T-helper 2 cell (primary cell): ENCODE data around the gene CYFIP1.

ENCODE experiments used
- DNase-seq, 5 experiments: peaks; one replicate each; pipeline versions ENCODE4 v3.0.0 to v3.0.0-alpha.2; 2012 to 2022

Gene CYFIP1

GRCh38 chr15:22915866-22916515, 64.2 kb downstream of the CYFIP1 start:
- no peak for DNase-seq

- no peak for DNase-seq
These were observed 66.4 kb downstream of the CYFIP1 start for GRCh38 chr15:22913646-22914380.

GRCh38 chr15:22912256-22912655, 67.9 kb downstream of the CYFIP1 start:
- no peak for DNase-seq

GRCh38 chr15:22911306-22911705, 68.9 kb downstream of the CYFIP1 start:
- DNase-seq: no peak

GRCh38 chr15:22908830-22909229, 71.3 kb downstream of the CYFIP1 start:
- no peak for DNase-seq

- no peak for DNase-seq
These were observed 72.8 kb downstream of the CYFIP1 start for GRCh38 chr15:22907161-22907950.

GRCh38 chr15:22904736-22905135, 75.4 kb downstream of the CYFIP1 start:
- no peak for DNase-seq

GRCh38 chr15:22903961-22904534, 76.1 kb downstream of the CYFIP1 start:
- no peak for DNase-seq

- DNase-seq: no peak
These were observed 76.7 kb downstream of the CYFIP1 start for GRCh38 chr15:22903427-22903826.

- no peak for DNase-seq
These were observed 77.2 kb downstream of the CYFIP1 start for GRCh38 chr15:22902981-22903380.

- DNase-seq: no peak
These were observed 77.6 kb downstream of the CYFIP1 start for GRCh38 chr15:22902578-22902977.

GRCh38 chr15:22902046-22902445, 78.1 kb downstream of the CYFIP1 start:
- no peak for DNase-seq

- peak in 1 of 5 experiments; percentile 64 for DNase-seq
These were observed 84.5 kb downstream of the CYFIP1 start for GRCh38 chr15:22895465-22896190.

- no peak for DNase-seq
These were observed 86.3 kb downstream of the CYFIP1 start for GRCh38 chr15:22893881-22894280.

- no peak for DNase-seq
These were observed 87.1 kb downstream of the CYFIP1 start for GRCh38 chr15:22893081-22893480.

GRCh38 chr15:22892333-22892732, 87.8 kb downstream of the CYFIP1 start:
- DNase-seq: no peak

GRCh38 chr15:22891426-22892210, 88.5 kb downstream of the CYFIP1 start:
- DNase-seq: no peak

GRCh38 chr15:22890296-22890695, 89.9 kb downstream of the CYFIP1 start:
- no peak for DNase-seq

- no peak for DNase-seq
These were observed 90.9 kb downstream of the CYFIP1 start for GRCh38 chr15:22889146-22889818.

- no peak for DNase-seq
These were observed 91.9 kb downstream of the CYFIP1 start for GRCh38 chr15:22888120-22888859.
